PFSK-1 (cell line): ENCODE results near the gene GLYAT.

Source experiments
- FOXP2 ChIP-seq: optimal IDR thresholded peaks from 2 replicates; pipeline ENCODE3; 2011; ENCODE audit warnings: borderline replicate concordance, control low read depth, inconsistent platforms; ENCODE audit not compliant: insufficient read depth; ENCODE audit errors: extremely low read length, extremely low read depth
- POLR2AphosphoS5 ChIP-seq: IDR thresholded peaks from 2 replicates; pipeline ENCODE4 v1.6.1; 2012; ENCODE audit warnings: low read depth, mild to moderate bottlenecking, control low read depth, low read length, moderate library complexity
- SIN3A ChIP-seq: IDR thresholded peaks from 2 replicates; pipeline ENCODE4 v1.6.1; 2012; ENCODE audit warnings: mild to moderate bottlenecking, low read length, moderate library complexity, borderline replicate concordance; ENCODE audit not compliant: insufficient read depth
- TAF1 ChIP-seq: IDR thresholded peaks from 2 replicates; pipeline ENCODE4 v1.6.1; 2012; ENCODE audit warnings: low read length, control low read depth, borderline replicate concordance; ENCODE audit not compliant: insufficient read depth
- TF ChIP-seq, protein P1 (sequence below), 2 experiments: IDR thresholded peaks; 2 replicates each; pipeline versions ENCODE4 v1.6.1 to v1.8.0; 2011 to 2012; ENCODE audit warnings: low read depth in 2 of 2, low read length in 2 of 2, control low read depth in 1 of 2, inconsistent platforms in 1 of 2, mild to moderate bottlenecking in 1 of 2, moderate library complexity in 1 of 2; ENCODE audit not compliant: insufficient read depth in 1 of 2

Gene GLYAT

DNA sequence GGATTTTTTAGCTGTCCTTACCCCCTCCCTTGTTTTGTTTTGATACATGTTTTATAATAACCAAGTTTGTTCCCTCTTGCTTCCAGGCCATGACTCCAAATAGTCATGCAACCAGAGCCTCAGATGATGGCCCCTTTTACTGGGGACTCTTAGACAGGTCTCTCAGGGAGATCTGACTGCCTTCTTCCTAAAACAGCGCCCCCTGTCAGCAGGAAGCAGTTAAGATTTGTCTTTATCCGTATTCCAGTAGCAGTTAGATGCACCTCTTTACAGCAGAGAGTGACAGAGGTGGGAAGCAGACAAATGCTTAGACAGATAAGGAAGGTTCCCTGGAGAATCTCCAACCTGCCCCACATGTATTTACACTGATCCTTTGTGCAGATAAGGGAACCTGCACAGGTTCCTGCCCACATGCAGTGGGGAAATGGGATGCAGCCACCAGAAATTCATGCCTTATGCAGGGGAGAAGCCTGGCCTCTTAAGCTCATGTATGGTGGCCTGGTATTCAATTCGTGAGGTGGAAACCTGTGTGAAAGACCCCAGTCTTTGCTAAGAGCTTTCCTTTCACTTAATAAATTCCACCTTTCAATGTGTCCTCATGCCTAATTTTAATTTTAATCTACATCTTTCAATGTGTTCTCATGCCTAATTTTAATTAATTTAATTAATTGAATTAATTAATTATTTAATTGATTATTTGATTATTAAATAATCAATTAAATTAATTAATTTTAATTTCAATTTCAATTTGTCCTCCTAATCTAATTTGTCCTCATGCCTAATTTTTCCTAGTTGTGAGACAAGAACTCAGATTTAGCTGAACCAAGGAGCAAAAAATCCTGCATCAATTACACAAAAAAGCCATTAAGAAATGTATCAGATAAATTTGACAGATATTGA lies 11.5 kb upstream of the GLYAT start:
- TF ChIP-seq FOXP2 (no peak), POLR2AphosphoS5 (no peak), SIN3A (no peak), TAF1 (no peak)
- TF ChIP-seq, protein P1, sequence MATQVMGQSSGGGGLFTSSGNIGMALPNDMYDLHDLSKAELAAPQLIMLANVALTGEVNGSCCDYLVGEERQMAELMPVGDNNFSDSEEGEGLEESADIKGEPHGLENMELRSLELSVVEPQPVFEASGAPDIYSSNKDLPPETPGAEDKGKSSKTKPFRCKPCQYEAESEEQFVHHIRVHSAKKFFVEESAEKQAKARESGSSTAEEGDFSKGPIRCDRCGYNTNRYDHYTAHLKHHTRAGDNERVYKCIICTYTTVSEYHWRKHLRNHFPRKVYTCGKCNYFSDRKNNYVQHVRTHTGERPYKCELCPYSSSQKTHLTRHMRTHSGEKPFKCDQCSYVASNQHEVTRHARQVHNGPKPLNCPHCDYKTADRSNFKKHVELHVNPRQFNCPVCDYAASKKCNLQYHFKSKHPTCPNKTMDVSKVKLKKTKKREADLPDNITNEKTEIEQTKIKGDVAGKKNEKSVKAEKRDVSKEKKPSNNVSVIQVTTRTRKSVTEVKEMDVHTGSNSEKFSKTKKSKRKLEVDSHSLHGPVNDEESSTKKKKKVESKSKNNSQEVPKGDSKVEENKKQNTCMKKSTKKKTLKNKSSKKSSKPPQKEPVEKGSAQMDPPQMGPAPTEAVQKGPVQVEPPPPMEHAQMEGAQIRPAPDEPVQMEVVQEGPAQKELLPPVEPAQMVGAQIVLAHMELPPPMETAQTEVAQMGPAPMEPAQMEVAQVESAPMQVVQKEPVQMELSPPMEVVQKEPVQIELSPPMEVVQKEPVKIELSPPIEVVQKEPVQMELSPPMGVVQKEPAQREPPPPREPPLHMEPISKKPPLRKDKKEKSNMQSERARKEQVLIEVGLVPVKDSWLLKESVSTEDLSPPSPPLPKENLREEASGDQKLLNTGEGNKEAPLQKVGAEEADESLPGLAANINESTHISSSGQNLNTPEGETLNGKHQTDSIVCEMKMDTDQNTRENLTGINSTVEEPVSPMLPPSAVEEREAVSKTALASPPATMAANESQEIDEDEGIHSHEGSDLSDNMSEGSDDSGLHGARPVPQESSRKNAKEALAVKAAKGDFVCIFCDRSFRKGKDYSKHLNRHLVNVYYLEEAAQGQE (IDR thresholded peaks at IDR 0.05; ENCODE audit: insufficient read depth in 1 of 2, low read depth in 2 of 2, low read length in 2 of 2), result no peak

DNA sequence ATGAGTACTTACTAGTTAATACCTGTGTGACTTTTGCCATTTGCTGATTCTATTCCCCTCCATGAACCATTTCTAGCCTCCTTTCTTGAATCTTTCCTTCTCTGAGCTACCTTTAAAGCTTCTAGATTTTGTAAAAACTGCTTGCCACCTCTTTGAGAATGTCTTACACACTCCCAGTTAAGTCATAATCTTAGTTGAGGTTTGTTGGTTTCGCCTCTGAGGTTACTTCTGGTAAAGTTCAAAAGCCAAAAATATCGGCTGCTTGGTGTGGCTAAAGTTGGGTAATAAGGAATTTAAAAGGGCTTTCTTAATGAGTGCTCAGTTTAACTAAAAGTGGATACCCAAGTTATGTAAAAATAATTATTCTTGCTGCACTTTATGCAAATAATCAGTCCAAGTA lies 10.4 kb upstream of the GLYAT start:
- TF ChIP-seq, protein P1 (IDR thresholded peaks at IDR 0.05; ENCODE audit: insufficient read depth in 1 of 2, low read depth in 2 of 2, low read length in 2 of 2), result no peak

DNA sequence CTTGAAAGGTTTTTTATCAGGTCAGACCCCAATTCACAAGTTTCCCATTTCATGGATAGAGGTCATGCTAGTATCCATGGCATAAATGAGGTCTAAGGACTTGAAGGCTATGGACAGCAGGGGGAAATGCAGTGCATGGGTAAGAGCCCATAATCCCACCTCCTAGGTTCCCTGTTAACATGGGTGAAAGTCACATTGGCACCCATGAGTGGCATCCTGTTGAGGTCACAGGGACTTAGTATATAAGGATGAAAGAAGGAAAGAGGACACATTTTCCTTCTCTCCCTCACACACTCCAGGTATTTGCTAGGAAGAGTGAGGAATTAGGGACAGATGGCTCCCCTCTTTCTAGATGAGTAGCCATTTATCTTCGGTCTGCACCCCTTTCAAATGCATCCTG lies 9.4 kb upstream of the GLYAT start:
- TF ChIP-seq TAF1, result no peak
- no peak for TF ChIP-seq SIN3A
- TF ChIP-seq, protein P1 (IDR thresholded peaks at IDR 0.05; ENCODE audit: insufficient read depth in 1 of 2, low read depth in 2 of 2, low read length in 2 of 2), result no peak
- no peak for TF ChIP-seq FOXP2
- no peak for TF ChIP-seq POLR2AphosphoS5

DNA sequence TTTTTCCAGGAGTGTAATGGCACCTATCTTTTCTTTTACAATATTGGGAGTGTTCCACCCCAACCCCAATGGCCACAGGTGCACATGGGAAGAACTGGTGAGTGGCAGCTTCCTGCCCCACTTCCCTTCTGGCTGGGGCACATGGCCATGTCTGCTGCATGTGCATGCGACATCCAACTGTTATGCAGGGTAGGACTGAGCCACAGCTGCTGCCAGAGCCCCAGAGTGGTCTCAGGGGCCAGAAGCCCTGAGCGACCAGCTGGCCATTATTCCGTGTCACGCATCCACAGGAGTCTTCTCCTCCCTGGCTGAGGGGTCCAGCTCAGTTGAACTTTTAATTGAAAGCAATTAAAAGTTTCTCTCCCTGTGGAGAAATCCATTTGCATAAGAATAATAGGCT lies 8.7 kb upstream of the GLYAT start:
- TF ChIP-seq POLR2AphosphoS5 (no peak), TAF1 (no peak), SIN3A (no peak), FOXP2 (no peak)
- TF ChIP-seq, protein P1 (IDR thresholded peaks at IDR 0.05; ENCODE audit: insufficient read depth in 1 of 2, low read depth in 2 of 2, low read length in 2 of 2), result no peak

- TF ChIP-seq TAF1, result no peak
- no peak for TF ChIP-seq FOXP2
- TF ChIP-seq SIN3A, result no peak
- TF ChIP-seq POLR2AphosphoS5, result no peak
- TF ChIP-seq, protein P1 (IDR thresholded peaks at IDR 0.05; ENCODE audit: insufficient read depth in 1 of 2, low read depth in 2 of 2, low read length in 2 of 2), result no peak
These were observed 8.1 kb upstream of the GLYAT start for GRCh38 chr11:58739725-58740430.
